Dermis blood vessel endothelial cell (primary cell): ENCODE measurements around the gene BCL2. TPM values are rescaled to one million over a fixed set of nuclear protein-coding genes. Genes with fewer than 3 reads are reported as not detected.

Experiments
- DNase-seq: peaks from one replicate; pipeline ENCODE4 v3.0.0; 2010
- total RNA-seq: library from RNA; depleted of rRNA; stranded (reverse); fragments of >200 nt; gene quantifications from 2 replicates; pipeline ENCODE4 v1.2.3, GENCODE V29; 2014

The BCL2 gene
- total RNA-seq, 1 donor from 2014 or later = 1.4 TPM

- no peak for DNase-seq
These were observed 180.9 kb downstream of the BCL2 start for GRCh38 chr18:63138436-63139340.

GRCh38 chr18:63137999-63138435, 181.6 kb downstream of the BCL2 start:
- DNase-seq = peak; percentile 86

- DNase-seq = no peak
These were observed 184.5 kb downstream of the BCL2 start for GRCh38 chr18:63135101-63135500.

GRCh38 chr18:63132819-63133200, 186.8 kb downstream of the BCL2 start:
- no peak for DNase-seq

GRCh38 chr18:63131959-63132818, 187.4 kb downstream of the BCL2 start:
- DNase-seq = no peak

GRCh38 chr18:63131106-63131958, 188.2 kb downstream of the BCL2 start:
- DNase-seq = peak; percentile 73

GRCh38 chr18:63130176-63130575, 189.4 kb downstream of the BCL2 start:
- no peak for DNase-seq

GRCh38 chr18:63128237-63128974, 191.2 kb downstream of the BCL2 start:
- DNase-seq = no peak

GRCh38 chr18:63126134-63127069, 193.2 kb downstream of the BCL2 start:
- no peak for DNase-seq

- DNase-seq = no peak
These were observed 198.9 kb downstream of the BCL2 start for GRCh38 chr18:63120620-63121019.

GRCh38 chr18:63119647-63120046, 199.9 kb downstream of the BCL2 start:
- peak; percentile 53 for DNase-seq

- no peak for DNase-seq
These were observed 205.5 kb downstream of the BCL2 start for GRCh38 chr18:63113899-63114565.

- no peak for DNase-seq
These were observed 206.9 kb downstream of the BCL2 start for GRCh38 chr18:63112706-63113105.

GRCh38 chr18:63111671-63112402, 207.7 kb downstream of the BCL2 start:
- DNase-seq = peak; percentile 18

- no peak for DNase-seq
These were observed 209.8 kb downstream of the BCL2 start for GRCh38 chr18:63109802-63110201.

GRCh38 chr18:63109022-63109421, 210.5 kb downstream of the BCL2 start:
- DNase-seq = no peak

- no peak for DNase-seq
These were observed 211.6 kb downstream of the BCL2 start for GRCh38 chr18:63107931-63108330.

GRCh38 chr18:63107171-63107845, 212.3 kb downstream of the BCL2 start:
- DNase-seq = no peak

- no peak for DNase-seq
These were observed 212.8 kb downstream of the BCL2 start for GRCh38 chr18:63106727-63107126.
